Caco-2 (cell line): ENCODE results near the gene VWA2. TPM values are rescaled to one million over a fixed set of nuclear protein-coding genes. Genes with fewer than 3 reads are reported as not detected.

Source experiments
- BruUV-seq: library from RNA; stranded (reverse); fragments of 400-500 nt; replicated peaks from 2 replicates; lab custom pipeline; 2021; lab: Mats Ljungman, UMichigan
- CTCF ChIA-PET: fragments of 300-600 bp; sonication (Branson Sonifier 250); formaldehyde crosslinking; loops from one replicate; lab custom pipeline; 2022; ENCODE audit warnings: antibody characterized with exemption; lab: Charles Lee
- POLR2A ChIA-PET: fragments of 300-600 bp; sonication (Branson Sonifier 250); formaldehyde crosslinking; loops from one replicate; lab custom pipeline; 2022; ENCODE audit warnings: antibody characterized with exemption; lab: Charles Lee
- DNase-seq, 2 experiments: peaks; one replicate each; pipeline versions ENCODE4 v3.0.0 to v3.0.0-alpha.2; 2020 to 2022
- H3K27me3 ChIP-seq: replicated peaks from 2 replicates; pipeline ENCODE4 v1.6.0; 2011; ENCODE audit warnings: low read length; ENCODE audit not compliant: control insufficient read depth, insufficient read depth
- H3K36me3 ChIP-seq: 2 replicates; pipeline ENCODE4 v1.5.1; 2011; ENCODE audit warnings: low read length; ENCODE audit not compliant: control insufficient read depth, insufficient read depth
- H3K4me1 ChIP-seq: fragments of 250-450 bp; sonication (Bioruptor Pico); 2 replicates; pipeline ENCODE4 v1.5.1; 2020; ENCODE audit warnings: mild to moderate bottlenecking
- H3K4me3 ChIP-seq: 2 replicates; pipeline ENCODE4 v1.5.1; 2011; ENCODE audit warnings: low read depth, mild to moderate bottlenecking, control low read depth, low read length
- H3K9me3 ChIP-seq: fragments of 250-450 bp; sonication (Bioruptor Pico); 2 replicates; pipeline ENCODE4 v1.5.1; 2020; ENCODE audit warnings: mild to moderate bottlenecking, moderate library complexity
- H3K27ac Mint-ChIP-seq: one replicate; pipeline ENCODE4 v1.8.0; 2022; ENCODE audit warnings: mixed read lengths; ENCODE audit not compliant: unreplicated experiment
- H3K27me3 Mint-ChIP-seq: one replicate; pipeline ENCODE4 v1.8.0; 2022; ENCODE audit warnings: mixed read lengths; ENCODE audit not compliant: insufficient read depth, unreplicated experiment
- H3K36me3 Mint-ChIP-seq: one replicate; pipeline ENCODE4 v1.8.0; 2022; ENCODE audit warnings: mild to moderate bottlenecking, mixed read lengths; ENCODE audit not compliant: insufficient read depth, unreplicated experiment
- H3K4me1 Mint-ChIP-seq: one replicate; pipeline ENCODE4 v1.8.0; 2022; ENCODE audit warnings: low read depth, mixed read lengths; ENCODE audit not compliant: unreplicated experiment
- H3K4me3 Mint-ChIP-seq: one replicate; pipeline ENCODE4 v1.8.0; 2022; ENCODE audit warnings: mild to moderate bottlenecking, moderate library complexity, mixed read lengths; ENCODE audit not compliant: unreplicated experiment
- H3K9me3 Mint-ChIP-seq: one replicate; pipeline ENCODE4 v1.8.0; 2022; ENCODE audit warnings: mixed read lengths; ENCODE audit not compliant: unreplicated experiment
- CTCF ChIP-seq, 2 experiments: fragments of 200-600 bp in 1 of 2; IDR thresholded peaks; 1 replicate in 1 of 2; 2 replicates in 1 of 2; pipeline versions ENCODE4 v1.5.1 to v1.8.0; 2011 to 2022; ENCODE audit warnings: antibody characterized with exemption in 1 of 2, control low read depth in 1 of 2, inconsistent platforms in 1 of 2, low read depth in 1 of 2, low read length in 1 of 2, mild to moderate bottlenecking in 1 of 2, moderate library complexity in 1 of 2; ENCODE audit not compliant: insufficient read depth in 1 of 2, severe bottlenecking in 1 of 2, unreplicated experiment in 1 of 2
- intact Hi-C: fragments of 100-400 bp; cut with micrococcal nuclease; formaldehyde crosslinking; loops from one replicate; pipeline ENCODE4 v1.10.0; 2022; ENCODE audit not compliant: unreplicated experiment
- total RNA-seq: library from RNA; stranded (reverse); gene quantifications from 2 replicates; pipeline ENCODE4 v1.2.3, GENCODE V29; 2022

Gene VWA2
- total RNA-seq, 1 experiment from 2014 or later = 1.2 TPM

- Mint-ChIP-seq H3K4me1 (peaks cover 15% of the 10 kb centered on the region), H3K4me3 (no peak overlapping the region), H3K9me3 (peaks cover 9% of the 10 kb centered on the region), H3K27me3 (no peaks in the 10 kb centered on the region), H3K36me3 (peaks cover 26% of the 10 kb centered on the region), H3K27ac (no peak overlapping the region)
- CTCF ChIA-PET = no interaction called here
- H3K4me3 ChIP-seq = no peak overlapping the region
- no peaks in the 10 kb centered on the region for H3K36me3 ChIP-seq
- intact Hi-C loops = no loop called here
- H3K27me3 ChIP-seq = no peaks in the 10 kb centered on the region
- no TSS peak for BruUV-seq
- no peak for DNase-seq
- peaks cover 3% of the 10 kb centered on the region; the same call in 1 of the 2 replicates for H3K9me3 ChIP-seq
- TF ChIP-seq CTCF (IDR thresholded peaks at IDR 0.05; ENCODE audit: insufficient read depth in 1 of 2, low read depth in 1 of 2, low read length in 1 of 2, severe bottlenecking in 1 of 2, unreplicated experiment in 1 of 2) = no peak
- POLR2A ChIA-PET = no interaction called here
- peaks cover 4% of the 10 kb centered on the region; the same call in 1 of the 2 replicates for H3K4me1 ChIP-seq
Observed at GRCh38 chr10:114255227-114255626, 16.2 kb downstream of the VWA2 start.

- TF ChIP-seq CTCF (IDR thresholded peaks at IDR 0.05; ENCODE audit: insufficient read depth in 1 of 2, low read depth in 1 of 2, low read length in 1 of 2, severe bottlenecking in 1 of 2, unreplicated experiment in 1 of 2) = no peak
- intact Hi-C loops = no loop called here
- ChIA-PET CTCF (no interaction called here), POLR2A (no interaction called here)
- no peak overlapping the region for H3K4me3 Mint-ChIP-seq
- Histone ChIP-seq H3K36me3 (no peaks in the 10 kb centered on the region), H3K27me3 (no peaks in the 10 kb centered on the region), H3K9me3 (peaks cover 3% of the 10 kb centered on the region; the same call in 1 of the 2 replicates), H3K4me1 (peaks cover 4% of the 10 kb centered on the region; the same call in 1 of the 2 replicates), H3K4me3 (no peak overlapping the region)
- peaks cover 9% of the 10 kb centered on the region for H3K9me3 Mint-ChIP-seq
- H3K27ac Mint-ChIP-seq = no peak overlapping the region
- BruUV-seq = no TSS peak
- peaks cover 26% of the 10 kb centered on the region for H3K36me3 Mint-ChIP-seq
- no peak for DNase-seq
- H3K4me1 Mint-ChIP-seq = peaks cover 15% of the 10 kb centered on the region
- no peaks in the 10 kb centered on the region for H3K27me3 Mint-ChIP-seq
Observed at GRCh38 chr10:114256008-114256765, 17.1 kb downstream of the VWA2 start.

GRCh38 chr10:114256822-114257221 lies 17.8 kb downstream of the VWA2 start:
- Histone ChIP-seq H3K27me3 (no peaks in the 10 kb centered on the region), H3K9me3 (peaks cover 3% of the 10 kb centered on the region; the same call in 1 of the 2 replicates), H3K4me1 (peaks cover 4% of the 10 kb centered on the region; the same call in 1 of the 2 replicates), H3K36me3 (no peaks in the 10 kb centered on the region), H3K4me3 (no peak overlapping the region)
- peaks cover 9% of the 10 kb centered on the region for H3K9me3 Mint-ChIP-seq
- no peak overlapping the region for H3K4me3 Mint-ChIP-seq
- CTCF ChIA-PET = no interaction called here
- no peak for TF ChIP-seq CTCF (IDR thresholded peaks at IDR 0.05; ENCODE audit: insufficient read depth in 1 of 2, low read depth in 1 of 2, low read length in 1 of 2, severe bottlenecking in 1 of 2, unreplicated experiment in 1 of 2)
- DNase-seq = no peak
- no peak overlapping the region for H3K27ac Mint-ChIP-seq
- BruUV-seq = no TSS peak
- H3K4me1 Mint-ChIP-seq = peaks cover 15% of the 10 kb centered on the region
- intact Hi-C loops = no loop called here
- no peaks in the 10 kb centered on the region for H3K27me3 Mint-ChIP-seq
- peaks cover 25% of the 10 kb centered on the region for H3K36me3 Mint-ChIP-seq
- POLR2A ChIA-PET = no interaction called here
